Smooth muscle cell (in vitro differentiated cells): ENCODE measurements around the gene SLC25A48. TPM values are rescaled to one million over a fixed set of nuclear protein-coding genes. Genes with fewer than 3 reads are reported as not detected.

Experiments
- DNase-seq: peaks from one replicate; lab custom pipeline; 2025; ENCODE audit not compliant: unreplicated experiment; lab: John Stamatoyannopoulos, UW
- H2AFZ ChIP-seq: fragments of 200-600 bp; sonication (generic); 2 replicates; pipeline ENCODE4 v1.6.0; 2016; ENCODE audit warnings: antibody characterized with exemption, low read depth, mild to moderate bottlenecking
- H3F3A ChIP-seq: fragments of 200-600 bp; sonication (generic); 2 replicates; pipeline ENCODE4 v1.6.0; 2017; ENCODE audit warnings: antibody characterized with exemption, low read depth
- H3K27ac ChIP-seq: fragments of 200-600 bp; sonication (generic); 2 replicates; pipeline ENCODE4 v1.5.1; 2016; ENCODE audit warnings: low read depth, mild to moderate bottlenecking
- H3K27me3 ChIP-seq: fragments of 200-600 bp; sonication (generic); 2 replicates; pipeline ENCODE4 v1.6.1; 2016; ENCODE audit warnings: low read depth, mild to moderate bottlenecking
- H3K36me3 ChIP-seq: fragments of 200-600 bp; sonication (generic); 2 replicates; pipeline ENCODE4 v1.5.1; 2016; ENCODE audit warnings: low read depth
- H3K4me1 ChIP-seq: fragments of 200-600 bp; sonication (generic); 2 replicates; pipeline ENCODE4 v1.5.1; 2016; ENCODE audit warnings: low read depth
- H3K4me2 ChIP-seq: fragments of 200-600 bp; sonication (generic); 2 replicates; pipeline ENCODE4 v1.6.0; 2016; ENCODE audit warnings: mild to moderate bottlenecking
- H3K4me3 ChIP-seq: fragments of 200-600 bp; sonication (generic); 2 replicates; pipeline ENCODE4 v1.5.1; 2016; ENCODE audit warnings: mild to moderate bottlenecking
- H3K79me2 ChIP-seq: fragments of 200-600 bp; sonication (generic); 2 replicates; pipeline ENCODE4 v1.6.0; 2016; ENCODE audit warnings: low read depth, mild to moderate bottlenecking
- H3K9ac ChIP-seq: fragments of 200-600 bp; sonication (generic); 2 replicates; pipeline ENCODE4 v1.6.0; 2016; ENCODE audit warnings: low read depth
- H3K9me3 ChIP-seq: fragments of 200-600 bp; sonication (generic); replicated peaks from 2 replicates; pipeline ENCODE4 v1.5.1; 2016; ENCODE audit warnings: low read depth
- H4K20me1 ChIP-seq: fragments of 200-600 bp; sonication (generic); 2 replicates; pipeline ENCODE4 v1.6.0; 2016; ENCODE audit warnings: low read depth
- WGBS: methylation state at CpG from one replicate; pipeline ENCODE4 v1.1.7; 2016; ENCODE audit warnings: low lambda C conversion rate; 5-methylcytosine and 5-hydroxymethylcytosine counted together
- polyA plus RNA-seq: library from polyadenylated mRNA; unstranded; fragments of >200 nt; fragmentation: Nextera tagmentation; extraction: Ambion mirVana; gene quantifications from 2 replicates; pipeline ENCODE4 v1.2.1, GENCODE V29; 2016
- total RNA-seq: library from RNA; depleted of rRNA; stranded (reverse); fragments of >200 nt; gene quantifications from 2 replicates; pipeline ENCODE4 v1.2.3, GENCODE V29; 2014
- TF ChIP-seq, protein P1 (sequence below): fragments of 200-600 bp; sonication (generic); IDR thresholded peaks from 2 replicates; pipeline ENCODE4 v1.5.1; 2017; ENCODE audit warnings: borderline replicate concordance, mild to moderate bottlenecking, antibody characterized with exemption; ENCODE audit not compliant: insufficient read depth, poor library complexity, severe bottlenecking

The SLC25A48 gene
- total and polyA plus RNA-seq, 2 experiments from 2014 or later, result 0.85 to 4.0 TPM

DNA sequence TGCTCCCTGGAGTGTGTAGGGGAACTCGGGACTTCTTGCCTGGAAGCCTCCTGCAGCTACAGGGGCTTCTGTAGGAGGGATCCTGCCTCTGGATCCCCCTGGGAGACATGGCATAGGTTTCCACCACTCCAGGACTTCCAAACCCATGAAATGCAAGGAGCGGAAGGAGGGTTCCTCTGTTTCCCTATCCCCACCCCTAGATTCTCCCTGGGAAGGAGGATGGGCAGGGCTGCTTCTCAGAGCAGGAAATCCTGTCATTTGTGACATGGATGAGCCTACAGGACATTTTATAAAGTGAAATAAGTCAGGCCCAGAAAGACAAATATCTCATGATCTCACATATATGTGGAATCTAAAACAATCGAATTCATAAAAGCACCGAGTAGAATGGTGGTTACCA lies 23.5 kb upstream of the SLC25A48 start:
- no peaks in the 10 kb centered on the region for H3F3A ChIP-seq
- no peaks in the 10 kb centered on the region for H3K27me3 ChIP-seq
- H3K9ac ChIP-seq, result no peak overlapping the region
- H3K79me2 ChIP-seq, result no peaks in the 10 kb centered on the region
- H3K4me3 ChIP-seq, result no peak overlapping the region
- no peaks in the 10 kb centered on the region for H3K36me3 ChIP-seq
- H3K4me1 ChIP-seq, result no peaks in the 10 kb centered on the region
- no peak overlapping the region for H3K27ac ChIP-seq
- TF ChIP-seq, protein P1, sequence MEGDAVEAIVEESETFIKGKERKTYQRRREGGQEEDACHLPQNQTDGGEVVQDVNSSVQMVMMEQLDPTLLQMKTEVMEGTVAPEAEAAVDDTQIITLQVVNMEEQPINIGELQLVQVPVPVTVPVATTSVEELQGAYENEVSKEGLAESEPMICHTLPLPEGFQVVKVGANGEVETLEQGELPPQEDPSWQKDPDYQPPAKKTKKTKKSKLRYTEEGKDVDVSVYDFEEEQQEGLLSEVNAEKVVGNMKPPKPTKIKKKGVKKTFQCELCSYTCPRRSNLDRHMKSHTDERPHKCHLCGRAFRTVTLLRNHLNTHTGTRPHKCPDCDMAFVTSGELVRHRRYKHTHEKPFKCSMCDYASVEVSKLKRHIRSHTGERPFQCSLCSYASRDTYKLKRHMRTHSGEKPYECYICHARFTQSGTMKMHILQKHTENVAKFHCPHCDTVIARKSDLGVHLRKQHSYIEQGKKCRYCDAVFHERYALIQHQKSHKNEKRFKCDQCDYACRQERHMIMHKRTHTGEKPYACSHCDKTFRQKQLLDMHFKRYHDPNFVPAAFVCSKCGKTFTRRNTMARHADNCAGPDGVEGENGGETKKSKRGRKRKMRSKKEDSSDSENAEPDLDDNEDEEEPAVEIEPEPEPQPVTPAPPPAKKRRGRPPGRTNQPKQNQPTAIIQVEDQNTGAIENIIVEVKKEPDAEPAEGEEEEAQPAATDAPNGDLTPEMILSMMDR, result no peak
- H2AFZ ChIP-seq, result no peak overlapping the region
- no peak for DNase-seq
- H3K9me3 ChIP-seq, result no peaks in the 10 kb centered on the region
- WGBS, result 96% methylated on average over 4 of the region's 4 CpGs
- no peaks in the 10 kb centered on the region for H4K20me1 ChIP-seq
- no peak overlapping the region for H3K4me2 ChIP-seq

DNA sequence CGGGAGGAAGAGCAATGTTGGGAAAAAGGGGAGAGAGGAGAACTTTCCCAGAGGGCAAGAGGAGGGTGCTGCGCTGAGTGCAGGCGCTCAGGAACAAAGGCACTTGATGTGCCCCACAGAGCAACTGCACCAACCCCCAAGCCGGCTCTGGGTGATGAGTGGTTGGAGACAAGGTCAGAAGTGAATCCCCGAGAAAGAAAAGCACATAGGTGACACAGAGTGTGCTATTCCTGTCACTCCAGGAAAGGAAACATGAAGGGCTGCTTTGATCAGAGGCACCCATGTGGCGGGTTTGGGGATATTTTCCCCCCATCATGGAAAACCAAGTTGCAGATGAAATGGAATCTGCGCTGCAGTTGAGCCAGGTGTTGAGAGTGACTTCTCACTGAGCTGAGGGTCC lies 20.7 kb upstream of the SLC25A48 start:
- Histone ChIP-seq H3K27me3 (no peaks in the 10 kb centered on the region), H4K20me1 (no peaks in the 10 kb centered on the region), H3K36me3 (no peaks in the 10 kb centered on the region), H3K9ac (no peak overlapping the region), H3K4me2 (no peak overlapping the region), H3K27ac (no peak overlapping the region), H2AFZ (no peak overlapping the region), H3K4me3 (no peak overlapping the region), H3K9me3 (no peaks in the 10 kb centered on the region), H3K79me2 (no peaks in the 10 kb centered on the region), H3F3A (no peaks in the 10 kb centered on the region), H3K4me1 (no peaks in the 10 kb centered on the region)
- 65% methylated on average over 7 of the region's 7 CpGs for WGBS
- TF ChIP-seq, protein P1, result no peak
- no peak for DNase-seq

DNA sequence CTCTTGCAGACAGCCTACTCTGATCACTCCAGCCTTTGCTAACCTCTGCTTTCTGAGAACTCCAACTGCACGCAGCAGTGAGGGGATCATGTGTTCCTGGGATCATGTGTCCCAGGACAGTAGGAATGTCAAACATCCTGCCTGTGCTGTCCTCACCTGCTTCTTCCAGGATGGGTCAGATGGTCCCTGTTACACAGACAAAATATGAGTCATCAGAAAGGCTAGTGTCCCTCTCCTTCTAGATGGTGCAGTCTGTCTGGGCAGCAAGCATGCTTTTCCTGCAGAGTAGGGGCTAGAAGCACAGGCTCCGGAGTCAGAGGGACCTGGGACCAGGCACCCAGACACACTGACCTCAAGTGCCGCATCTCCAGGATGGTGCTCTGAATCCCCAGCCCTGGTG lies 20.1 kb upstream of the SLC25A48 start:
- no peaks in the 10 kb centered on the region for H3K4me1 ChIP-seq
- H3K4me2 ChIP-seq, result no peak overlapping the region
- WGBS, result 79% methylated on average over 3 of the region's 3 CpGs
- no peak for DNase-seq
- no peaks in the 10 kb centered on the region for H3K9me3 ChIP-seq
- H2AFZ ChIP-seq, result no peak overlapping the region
- no peak overlapping the region for H3K27ac ChIP-seq
- H3K9ac ChIP-seq, result no peak overlapping the region
- H3K4me3 ChIP-seq, result no peak overlapping the region
- no peaks in the 10 kb centered on the region for H3K27me3 ChIP-seq
- no peaks in the 10 kb centered on the region for H3F3A ChIP-seq
- no peaks in the 10 kb centered on the region for H3K79me2 ChIP-seq
- H4K20me1 ChIP-seq, result no peaks in the 10 kb centered on the region
- TF ChIP-seq, protein P1, result no peak
- H3K36me3 ChIP-seq, result no peaks in the 10 kb centered on the region

DNA sequence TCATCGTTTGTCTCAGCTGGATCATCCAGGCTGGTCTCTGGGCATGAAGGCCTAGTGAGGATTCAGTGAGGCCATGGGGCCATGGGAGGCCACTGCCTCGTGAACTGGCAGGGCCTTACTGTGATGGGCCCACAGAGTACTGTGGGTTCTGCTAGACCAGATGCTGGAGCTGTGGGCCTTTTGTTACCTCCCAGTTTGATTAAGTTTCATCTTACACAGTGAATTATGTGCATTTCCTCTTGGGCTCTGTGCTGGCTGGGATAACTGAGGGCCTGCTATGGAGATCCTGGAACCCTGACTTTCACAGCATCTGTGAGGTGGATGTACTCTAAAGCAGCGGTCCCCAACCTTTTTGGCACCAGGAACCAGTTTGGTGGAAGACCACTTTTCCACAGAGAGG lies 19.7 kb upstream of the SLC25A48 start:
- Histone ChIP-seq H3K27me3 (no peaks in the 10 kb centered on the region), H3K4me3 (no peak overlapping the region), H3K4me1 (no peaks in the 10 kb centered on the region), H3K4me2 (no peak overlapping the region), H3K79me2 (no peaks in the 10 kb centered on the region), H3K36me3 (no peaks in the 10 kb centered on the region), H3F3A (peaks cover under 1% of the 10 kb centered on the region), H3K9ac (no peak overlapping the region), H2AFZ (no peak overlapping the region), H3K9me3 (no peaks in the 10 kb centered on the region), H4K20me1 (no peaks in the 10 kb centered on the region), H3K27ac (no peak overlapping the region)
- WGBS, result 93% methylated on average over 3 of the region's 3 CpGs
- DNase-seq, result no peak
- TF ChIP-seq, protein P1, result no peak
